Measurements from ENCODE around the gene AQP2. TPM values are rescaled to one million over a fixed set of nuclear protein-coding genes. Genes with fewer than 3 reads are reported as not detected.

AQP2 gene
- total and polyA plus RNA-seq, 2 experiments from 2014 or later: 0.07 TPM; not detected in 1

DNA sequence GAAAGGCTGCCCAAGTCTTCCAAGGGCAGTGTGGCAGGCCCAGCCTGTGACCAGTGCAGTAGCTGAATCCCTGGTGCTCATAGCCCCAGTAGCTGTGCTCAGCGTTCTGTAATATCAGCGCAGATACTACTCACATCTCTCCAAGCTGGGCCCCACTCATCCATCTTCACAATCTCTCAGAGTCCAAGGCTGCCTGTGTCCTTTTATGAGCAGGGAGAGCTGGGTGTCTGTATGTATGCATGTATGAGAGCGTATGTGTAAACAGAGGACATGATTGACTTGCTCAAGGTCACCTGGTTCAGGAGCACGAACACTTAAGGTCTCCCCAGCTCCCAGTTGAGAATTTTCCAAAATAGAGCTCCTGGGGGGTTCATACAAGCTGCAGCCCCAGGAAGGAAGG lies 27.6 kb downstream of the AQP2 start:
- no peaks in the 10 kb centered on the region for H3K9me2 ChIP-seq (ENCODE audit: insufficient read depth)
- Mint-ChIP-seq H3K36me3 (ENCODE audit: low read depth) (no peaks in the 10 kb centered on the region), H3K27ac (no peak overlapping the region), H3K9me3 (no peaks in the 10 kb centered on the region), H3K4me3 (no peak overlapping the region), H3K4me1 (peaks cover 30% of the 10 kb centered on the region), H3K27me3 (ENCODE audit: insufficient read depth, low read depth, poor library complexity) (peaks cover 11% of the 10 kb centered on the region)
- H4K20me1 ChIP-seq (replicated peaks; ENCODE audit: insufficient read depth): no peaks in the 10 kb centered on the region
- no peak overlapping the region for H2AFZ ChIP-seq
- H3K4me1 ChIP-seq (ENCODE audit: insufficient read depth): peaks cover 13% of the 10 kb centered on the region
- ATAC-seq (no peak), DNase-seq (ENCODE audit: low spot score) (no peak)
- no peaks in the 10 kb centered on the region for H3K36me3 ChIP-seq (ENCODE audit: insufficient read depth)
- H3K27ac ChIP-seq (ENCODE audit: low read depth): no peak overlapping the region
- no peak overlapping the region for H3K4me2 ChIP-seq
- TF ChIP-seq, protein P1, sequence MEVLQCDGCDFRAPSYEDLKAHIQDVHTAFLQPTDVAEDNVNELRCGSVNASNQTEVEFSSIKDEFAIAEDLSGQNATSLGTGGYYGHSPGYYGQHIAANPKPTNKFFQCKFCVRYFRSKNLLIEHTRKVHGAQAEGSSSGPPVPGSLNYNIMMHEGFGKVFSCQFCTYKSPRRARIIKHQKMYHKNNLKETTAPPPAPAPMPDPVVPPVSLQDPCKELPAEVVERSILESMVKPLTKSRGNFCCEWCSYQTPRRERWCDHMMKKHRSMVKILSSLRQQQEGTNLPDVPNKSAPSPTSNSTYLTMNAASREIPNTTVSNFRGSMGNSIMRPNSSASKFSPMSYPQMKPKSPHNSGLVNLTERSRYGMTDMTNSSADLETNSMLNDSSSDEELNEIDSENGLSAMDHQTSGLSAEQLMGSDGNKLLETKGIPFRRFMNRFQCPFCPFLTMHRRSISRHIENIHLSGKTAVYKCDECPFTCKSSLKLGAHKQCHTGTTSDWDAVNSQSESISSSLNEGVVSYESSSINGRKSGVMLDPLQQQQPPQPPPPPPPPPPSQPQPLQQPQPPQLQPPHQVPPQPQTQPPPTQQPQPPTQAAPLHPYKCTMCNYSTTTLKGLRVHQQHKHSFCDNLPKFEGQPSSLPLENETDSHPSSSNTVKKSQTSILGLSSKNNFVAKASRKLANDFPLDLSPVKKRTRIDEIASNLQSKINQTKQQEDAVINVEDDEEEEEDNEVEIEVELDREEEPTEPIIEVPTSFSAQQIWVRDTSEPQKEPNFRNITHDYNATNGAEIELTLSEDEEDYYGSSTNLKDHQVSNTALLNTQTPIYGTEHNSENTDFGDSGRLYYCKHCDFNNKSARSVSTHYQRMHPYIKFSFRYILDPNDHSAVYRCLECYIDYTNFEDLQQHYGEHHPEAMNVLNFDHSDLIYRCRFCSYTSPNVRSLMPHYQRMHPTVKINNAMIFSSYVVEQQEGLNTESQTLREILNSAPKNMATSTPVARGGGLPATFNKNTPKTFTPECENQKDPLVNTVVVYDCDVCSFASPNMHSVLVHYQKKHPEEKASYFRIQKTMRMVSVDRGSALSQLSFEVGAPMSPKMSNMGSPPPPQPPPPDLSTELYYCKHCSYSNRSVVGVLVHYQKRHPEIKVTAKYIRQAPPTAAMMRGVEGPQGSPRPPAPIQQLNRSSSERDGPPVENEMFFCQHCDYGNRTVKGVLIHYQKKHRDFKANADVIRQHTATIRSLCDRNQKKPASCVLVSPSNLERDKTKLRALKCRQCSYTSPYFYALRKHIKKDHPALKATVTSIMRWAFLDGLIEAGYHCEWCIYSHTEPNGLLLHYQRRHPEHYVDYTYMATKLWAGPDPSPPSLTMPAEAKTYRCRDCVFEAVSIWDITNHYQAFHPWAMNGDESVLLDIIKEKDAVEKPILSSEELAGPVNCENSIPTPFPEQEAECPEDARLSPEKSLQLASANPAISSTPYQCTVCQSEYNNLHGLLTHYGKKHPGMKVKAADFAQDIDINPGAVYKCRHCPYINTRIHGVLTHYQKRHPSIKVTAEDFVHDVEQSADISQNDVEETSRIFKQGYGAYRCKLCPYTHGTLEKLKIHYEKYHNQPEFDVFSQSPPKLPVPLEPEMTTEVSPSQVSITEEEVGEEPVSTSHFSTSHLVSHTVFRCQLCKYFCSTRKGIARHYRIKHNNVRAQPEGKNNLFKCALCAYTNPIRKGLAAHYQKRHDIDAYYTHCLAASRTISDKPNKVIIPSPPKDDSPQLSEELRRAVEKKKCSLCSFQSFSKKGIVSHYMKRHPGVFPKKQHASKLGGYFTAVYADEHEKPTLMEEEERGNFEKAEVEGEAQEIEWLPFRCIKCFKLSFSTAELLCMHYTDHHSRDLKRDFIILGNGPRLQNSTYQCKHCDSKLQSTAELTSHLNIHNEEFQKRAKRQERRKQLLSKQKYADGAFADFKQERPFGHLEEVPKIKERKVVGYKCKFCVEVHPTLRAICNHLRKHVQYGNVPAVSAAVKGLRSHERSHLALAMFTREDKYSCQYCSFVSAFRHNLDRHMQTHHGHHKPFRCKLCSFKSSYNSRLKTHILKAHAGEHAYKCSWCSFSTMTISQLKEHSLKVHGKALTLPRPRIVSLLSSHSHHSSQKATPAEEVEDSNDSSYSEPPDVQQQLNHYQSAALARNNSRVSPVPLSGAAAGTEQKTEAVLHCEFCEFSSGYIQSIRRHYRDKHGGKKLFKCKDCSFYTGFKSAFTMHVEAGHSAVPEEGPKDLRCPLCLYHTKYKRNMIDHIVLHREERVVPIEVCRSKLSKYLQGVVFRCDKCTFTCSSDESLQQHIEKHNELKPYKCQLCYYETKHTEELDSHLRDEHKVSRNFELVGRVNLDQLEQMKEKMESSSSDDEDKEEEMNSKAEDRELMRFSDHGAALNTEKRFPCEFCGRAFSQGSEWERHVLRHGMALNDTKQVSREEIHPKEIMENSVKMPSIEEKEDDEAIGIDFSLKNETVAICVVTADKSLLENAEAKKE (CRISPR knock-in tag; IDR thresholded peaks at IDR 0.05): no peak
- no peak for TF ChIP-seq JUNB (IDR thresholded peaks at IDR 0.05; ENCODE audit: unreplicated experiment)
- TF ChIP-seq REST (IDR thresholded peaks at IDR 0.05; ENCODE audit: unreplicated experiment): no peak
- TF ChIP-seq EZH2 (IDR thresholded peaks at IDR 0.05; ENCODE audit: low read depth, unreplicated experiment): no peak
- no peak for TF ChIP-seq POLR2AphosphoS5 (IDR thresholded peaks at IDR 0.05; ENCODE audit: low read depth)
- TF ChIP-seq CTCF (conservative IDR thresholded peaks at IDR 0.05; ENCODE audit: low read depth in 2 of 2): no peak
- no peak for TF ChIP-seq CREB1 (CRISPR knock-in tag; IDR thresholded peaks at IDR 0.05; ENCODE audit: low read depth)
- no peak for TF ChIP-seq NANOG (IDR thresholded peaks at IDR 0.05; ENCODE audit: borderline replicate concordance)
- no peak overlapping the region for H3K4me3 ChIP-seq
- no peaks in the 10 kb centered on the region for H3K27me3 ChIP-seq (ENCODE audit: insufficient read depth)
- H3K79me2 ChIP-seq (replicated peaks; ENCODE audit: insufficient read depth): no peaks in the 10 kb centered on the region
- no peaks in the 10 kb centered on the region for H3F3A ChIP-seq (replicated peaks; ENCODE audit: low read depth)

All from GM23338 (cell line).